Progenitor cell of endocrine pancreas (in vitro differentiated cells): ENCODE measurements around the gene OSBPL3. TPM values are rescaled to one million over a fixed set of nuclear protein-coding genes. Genes with fewer than 3 reads are reported as not detected.

Experiments used
- DNase-seq: peaks from one replicate; pipeline ENCODE4 v3.0.0; 2021; ENCODE audit warnings: low spot score; ENCODE audit not compliant: unreplicated experiment
- H3K27ac Mint-ChIP-seq: 2 replicates; pipeline ENCODE4 v1.8.0; 2021; ENCODE audit warnings: mild to moderate bottlenecking, moderate library complexity, mixed read lengths
- H3K27me3 Mint-ChIP-seq: 2 replicates; pipeline ENCODE4 v1.8.0; 2021; ENCODE audit warnings: mixed read lengths
- H3K36me3 Mint-ChIP-seq: 2 replicates; pipeline ENCODE4 v1.8.0; 2022; ENCODE audit warnings: mixed read lengths; ENCODE audit not compliant: insufficient read depth
- H3K4me1 Mint-ChIP-seq: 2 replicates; pipeline ENCODE4 v1.8.0; 2021; ENCODE audit warnings: low read depth, mixed read lengths
- H3K4me3 Mint-ChIP-seq: 2 replicates; pipeline ENCODE4 v1.8.0; 2021; ENCODE audit warnings: low read depth, mild to moderate bottlenecking, moderate library complexity, mixed read lengths
- H3K9me3 Mint-ChIP-seq: 2 replicates; pipeline ENCODE4 v1.8.0; 2021; ENCODE audit warnings: low read depth, mixed read lengths
- total RNA-seq: library from RNA; stranded (reverse); gene quantifications from 2 replicates; pipeline ENCODE4 v1.2.1, GENCODE V29; 2021
- TF ChIP-seq, protein P1 (sequence below): fragments of 200-600 bp; sonication (generic); IDR thresholded peaks from one replicate; pipeline ENCODE4 v1.5.0; 2021; ENCODE audit warnings: antibody characterized with exemption, mild to moderate bottlenecking; ENCODE audit not compliant: unreplicated experiment

OSBPL3 gene
- total RNA-seq, 1 donor from 2014 or later, result 11.6 TPM

DNA sequence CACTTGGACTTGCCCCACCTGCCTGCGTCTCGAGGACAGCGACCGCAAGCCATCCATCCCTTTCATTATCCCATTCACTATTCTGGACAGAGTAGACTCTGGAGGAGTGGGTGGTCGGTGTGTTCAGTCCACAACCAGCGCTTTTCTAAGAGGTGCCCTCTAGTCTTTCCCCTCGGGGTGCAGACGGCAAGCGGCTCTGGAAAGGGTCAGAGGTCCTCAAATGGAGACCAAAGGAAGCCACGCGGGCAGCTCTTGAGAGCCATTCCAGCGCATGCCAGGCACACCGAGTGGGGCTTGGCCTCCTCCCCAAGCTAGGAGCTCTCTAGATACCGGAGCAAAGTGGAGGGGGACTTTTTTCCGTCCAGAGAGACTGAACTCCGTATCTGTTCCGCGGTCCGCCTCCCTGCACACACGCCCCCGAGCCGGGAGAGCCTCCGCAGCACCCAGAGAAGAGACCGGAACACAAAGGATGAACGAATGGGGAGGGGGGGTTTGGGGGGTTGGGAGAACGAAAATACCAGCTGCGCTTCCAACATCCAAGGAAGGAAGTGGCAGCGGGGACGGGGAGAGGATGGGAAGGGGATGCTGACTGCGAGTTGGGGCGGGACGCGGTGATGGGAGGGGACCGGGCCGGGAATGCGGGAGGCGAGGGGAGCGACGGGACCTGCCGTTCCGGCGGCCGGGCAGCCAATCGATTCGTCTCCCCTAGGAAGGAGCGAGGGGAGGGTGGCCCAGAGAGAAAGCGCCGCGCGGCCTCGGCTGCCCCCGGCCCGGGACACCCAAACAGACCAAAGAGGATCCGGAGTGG, 223.2 kb downstream of the OSBPL3 start:
- Mint-ChIP-seq H3K9me3 (no peaks in the 10 kb centered on the region), H3K4me1 (peaks cover 20% of the 10 kb centered on the region), H3K27ac (peak overlapping the region; percentile 93), H3K4me3 (peak overlapping the region; percentile 89), H3K36me3 (no peaks in the 10 kb centered on the region), H3K27me3 (peaks cover 32% of the 10 kb centered on the region)
- TF ChIP-seq, protein P1, sequence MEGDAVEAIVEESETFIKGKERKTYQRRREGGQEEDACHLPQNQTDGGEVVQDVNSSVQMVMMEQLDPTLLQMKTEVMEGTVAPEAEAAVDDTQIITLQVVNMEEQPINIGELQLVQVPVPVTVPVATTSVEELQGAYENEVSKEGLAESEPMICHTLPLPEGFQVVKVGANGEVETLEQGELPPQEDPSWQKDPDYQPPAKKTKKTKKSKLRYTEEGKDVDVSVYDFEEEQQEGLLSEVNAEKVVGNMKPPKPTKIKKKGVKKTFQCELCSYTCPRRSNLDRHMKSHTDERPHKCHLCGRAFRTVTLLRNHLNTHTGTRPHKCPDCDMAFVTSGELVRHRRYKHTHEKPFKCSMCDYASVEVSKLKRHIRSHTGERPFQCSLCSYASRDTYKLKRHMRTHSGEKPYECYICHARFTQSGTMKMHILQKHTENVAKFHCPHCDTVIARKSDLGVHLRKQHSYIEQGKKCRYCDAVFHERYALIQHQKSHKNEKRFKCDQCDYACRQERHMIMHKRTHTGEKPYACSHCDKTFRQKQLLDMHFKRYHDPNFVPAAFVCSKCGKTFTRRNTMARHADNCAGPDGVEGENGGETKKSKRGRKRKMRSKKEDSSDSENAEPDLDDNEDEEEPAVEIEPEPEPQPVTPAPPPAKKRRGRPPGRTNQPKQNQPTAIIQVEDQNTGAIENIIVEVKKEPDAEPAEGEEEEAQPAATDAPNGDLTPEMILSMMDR, result no peak
- DNase-seq, result no peak

DNA sequence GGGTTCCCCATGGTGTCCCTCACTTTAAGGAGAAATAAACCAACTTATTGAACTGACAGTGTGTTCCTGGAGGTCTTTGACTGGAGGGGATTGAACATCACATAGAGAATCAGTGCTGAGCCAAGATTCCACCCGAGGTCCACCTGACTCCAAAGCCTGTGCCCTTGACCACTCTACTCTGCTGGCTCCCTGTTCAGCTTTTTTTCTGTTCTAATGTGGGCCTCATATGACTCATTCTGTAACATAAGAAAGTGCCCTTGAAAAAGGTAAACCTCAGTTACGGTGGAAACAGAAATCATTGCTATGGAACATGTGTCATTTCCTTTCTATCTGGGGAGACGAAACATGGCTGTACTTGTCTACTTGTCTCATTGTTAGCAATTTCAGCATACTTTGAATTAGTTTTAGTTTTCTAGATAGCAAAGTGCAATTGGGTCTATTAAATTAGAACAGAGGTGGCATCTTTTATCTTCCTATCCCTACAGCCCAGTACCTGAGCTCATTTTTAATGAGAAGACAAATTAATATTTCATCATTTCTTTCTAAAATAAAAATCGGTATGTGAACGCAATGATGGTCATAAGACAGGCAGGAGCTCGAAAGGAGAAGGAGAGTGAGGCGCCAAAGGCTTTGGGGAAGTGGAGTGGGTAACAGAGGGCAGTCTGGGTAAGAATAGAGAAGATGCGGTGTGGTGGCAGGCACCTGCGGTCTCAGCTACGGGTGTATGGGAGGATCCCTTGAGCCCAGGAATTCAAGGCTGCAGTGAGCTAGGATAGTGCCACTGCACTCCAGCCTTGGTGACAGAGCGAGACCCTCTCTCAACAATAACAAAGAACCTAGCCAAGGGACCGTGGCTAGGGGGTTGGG, 224.2 kb downstream of the OSBPL3 start:
- Mint-ChIP-seq H3K4me3 (peak overlapping the region; percentile 89), H3K27ac (no peak overlapping the region), H3K9me3 (no peaks in the 10 kb centered on the region), H3K36me3 (no peaks in the 10 kb centered on the region), H3K4me1 (peaks cover 21% of the 10 kb centered on the region), H3K27me3 (peaks cover 32% of the 10 kb centered on the region)
- TF ChIP-seq, protein P1, result no peak
- no peak for DNase-seq

DNA sequence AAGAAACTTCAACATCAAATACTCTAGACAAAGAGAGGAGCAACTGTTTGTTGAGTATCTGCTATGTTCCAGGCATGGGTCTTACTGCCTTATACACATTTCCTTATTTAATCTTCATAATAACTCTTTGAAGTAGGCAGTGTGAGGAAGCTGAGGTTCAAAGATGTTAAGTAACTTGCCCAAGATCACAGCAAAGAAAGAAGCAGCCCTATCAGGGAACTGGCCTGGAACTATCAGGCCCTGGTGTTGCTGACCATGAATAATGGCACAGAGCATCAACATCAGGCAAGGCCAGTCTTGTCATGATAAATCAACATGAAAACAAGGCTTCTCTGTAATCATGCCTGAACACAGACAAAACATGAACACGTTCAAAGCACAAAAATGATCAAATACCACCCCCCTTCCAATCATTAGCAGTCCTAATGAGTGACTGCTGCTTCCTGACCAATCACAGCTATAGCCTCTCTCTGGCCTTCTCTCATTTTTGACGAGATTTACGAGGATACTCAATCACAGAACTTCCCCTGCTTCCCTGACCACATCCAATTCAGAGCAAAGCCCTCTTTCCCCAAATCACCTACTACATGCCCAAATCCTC, 225.0 kb downstream of the OSBPL3 start:
- peaks cover 32% of the 10 kb centered on the region for H3K27me3 Mint-ChIP-seq
- peaks cover 21% of the 10 kb centered on the region for H3K4me1 Mint-ChIP-seq
- TF ChIP-seq, protein P1, result no peak
- no peak overlapping the region for H3K27ac Mint-ChIP-seq
- DNase-seq, result no peak
- H3K36me3 Mint-ChIP-seq, result no peaks in the 10 kb centered on the region
- peaks cover under 1% of the 10 kb centered on the region for H3K9me3 Mint-ChIP-seq
- no peak overlapping the region for H3K4me3 Mint-ChIP-seq

DNA sequence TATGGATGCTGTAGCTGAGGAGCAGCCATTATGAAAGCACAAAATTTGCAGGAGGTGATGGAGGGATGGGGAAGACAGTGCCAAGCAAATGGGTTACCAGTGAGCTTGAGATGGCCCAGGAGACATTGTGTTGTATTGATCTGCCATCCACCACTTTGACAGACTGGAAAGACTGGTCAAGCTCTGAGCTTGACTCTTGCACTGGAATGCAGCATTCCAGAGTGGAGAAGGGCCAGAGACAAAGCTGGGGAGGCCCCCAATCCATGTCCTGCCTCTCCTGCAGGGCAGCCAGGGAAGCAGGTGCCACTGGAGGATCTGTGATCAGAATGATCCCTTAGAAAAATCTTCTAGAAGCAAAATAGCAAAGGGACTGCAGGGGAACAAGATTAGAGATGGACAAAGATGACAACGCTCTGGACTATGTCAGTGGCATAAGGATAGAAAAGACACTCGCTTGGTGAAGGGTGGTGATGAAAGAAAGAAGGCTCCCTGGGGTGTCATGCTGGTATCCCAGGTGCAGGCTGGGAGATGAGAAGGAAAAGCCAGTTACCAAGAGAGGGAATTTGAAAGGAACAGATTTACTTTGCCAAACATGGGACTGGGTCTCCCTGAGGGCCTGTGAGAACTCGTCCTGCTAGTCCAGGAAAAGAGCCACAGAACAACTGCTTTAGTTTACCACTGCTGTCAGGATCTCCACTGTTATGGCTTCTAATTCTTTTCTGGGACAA, 227.7 kb downstream of the OSBPL3 start:
- H3K4me3 Mint-ChIP-seq, result no peak overlapping the region

More for the DNA sequence above, 227.7 kb downstream of the OSBPL3 start:
- Mint-ChIP-seq H3K4me1 (peaks cover 18% of the 10 kb centered on the region), H3K36me3 (peaks cover 7% of the 10 kb centered on the region), H3K27me3 (peaks cover 16% of the 10 kb centered on the region), H3K27ac (peak overlapping the region; percentile 50), H3K9me3 (peaks cover 3% of the 10 kb centered on the region)
- DNase-seq, result no peak
- TF ChIP-seq, protein P1, result no peak
